HFF-Myc (cell line): Measurements from ENCODE around the gene ZNF683.

Experiments
- DNase-seq: peaks from one replicate; pipeline ENCODE4 v3.0.0-alpha.2; 2011; ENCODE audit warnings: low read depth; ENCODE audit errors: extremely low read depth
- H3K4me3 ChIP-seq: replicated peaks from 2 replicates; pipeline ENCODE4 v1.5.1; 2011; ENCODE audit warnings: low read depth, mild to moderate bottlenecking, control low read depth, low read length
- CTCF ChIP-seq: IDR thresholded peaks from 2 replicates; pipeline ENCODE4 v1.5.1; 2012; ENCODE audit warnings: mild to moderate bottlenecking, low read depth, low read length, control low read depth; ENCODE audit errors: missing control alignments

The ZNF683 gene

GRCh38 chr1:26346274-26347033 is 26.1 kb downstream of the ZNF683 start:
- no peak for DNase-seq
- TF ChIP-seq CTCF = no peak
- no peak overlapping the region for H3K4me3 ChIP-seq

- no peak for DNase-seq
- H3K4me3 ChIP-seq = no peak overlapping the region
- no peak for TF ChIP-seq CTCF
Observed at GRCh38 chr1:26345718-26346117, 26.8 kb downstream of the ZNF683 start.

- no peak overlapping the region for H3K4me3 ChIP-seq
- TF ChIP-seq CTCF = no peak
- DNase-seq = no peak
Observed at GRCh38 chr1:26344147-26344920, 28.2 kb downstream of the ZNF683 start.

GRCh38 chr1:26340047-26340481 is 32.5 kb downstream of the ZNF683 start:
- DNase-seq = no peak
- H3K4me3 ChIP-seq = no peak overlapping the region
- no peak for TF ChIP-seq CTCF

GRCh38 chr1:26338670-26339069 is 33.9 kb downstream of the ZNF683 start:
- no peak for DNase-seq
- H3K4me3 ChIP-seq = no peak overlapping the region
- TF ChIP-seq CTCF = no peak

- no peak for TF ChIP-seq CTCF
- no peak for DNase-seq
- no peak overlapping the region for H3K4me3 ChIP-seq
Observed at GRCh38 chr1:26337625-26338024, 34.9 kb downstream of the ZNF683 start.
